H1 (cell line): ENCODE results near the gene FOXC1. TPM values are rescaled to one million over a fixed set of nuclear protein-coding genes. Genes with fewer than 3 reads are reported as not detected.

ENCODE experiments used
- CTCF ChIA-PET: fragments of 300-600 bp; sonication (Branson Sonifier 250); formaldehyde crosslinking; loops from one replicate; lab custom pipeline; 2021; ENCODE audit not compliant: partially characterized antibody; lab: Charles Lee
- POLR2A ChIA-PET: fragments of 300-600 bp; sonication (Branson Sonifier 250); formaldehyde crosslinking; loops from one replicate; lab custom pipeline; 2021; ENCODE audit warnings: inconsistent platforms; ENCODE audit not compliant: partially characterized antibody; lab: Charles Lee
- DNase-seq, 2 experiments: peaks; one replicate each; pipeline versions ENCODE4 v3.0.0 to v3.0.0-alpha.2; 2010 to 2022; ENCODE audit warnings: low spot score in 2 of 2, low read depth in 1 of 2, mixed read lengths in 1 of 2
- FAIRE-seq: peaks from 2 replicates; lab custom pipeline; 2011; peaks lifted over from hg19 to GRCh38; lab: Jason Lieb, UNC
- H2AFZ ChIP-seq: 2 replicates; pipeline ENCODE4 v1.8.1; 2012; ENCODE audit warnings: low read length, inconsistent platforms
- H2AK5ac ChIP-seq: 2 replicates; pipeline ENCODE4 v1.6.1; 2013; ENCODE audit warnings: low read depth, low read length
- H2BK120ac ChIP-seq: replicated peaks from 2 replicates; pipeline ENCODE3; 2013; ENCODE audit warnings: low read depth, low read length, inconsistent platforms
- H2BK12ac ChIP-seq: 2 replicates; pipeline ENCODE4 v1.6.1; 2013; ENCODE audit warnings: low read depth, low read length
- H2BK15ac ChIP-seq: 2 replicates; pipeline ENCODE4 v1.6.1; 2013; ENCODE audit warnings: low read length
- H2BK20ac ChIP-seq: 2 replicates; pipeline ENCODE4 v1.6.1; 2013; ENCODE audit warnings: low read length
- H2BK5ac ChIP-seq: 2 replicates; pipeline ENCODE4 v1.6.1; 2013; ENCODE audit warnings: low read depth, low read length
- H3K14ac ChIP-seq: 2 replicates; pipeline ENCODE4 v1.6.1; 2013; ENCODE audit warnings: inconsistent platforms; ENCODE audit not compliant: insufficient read length
- H3K18ac ChIP-seq: 2 replicates; pipeline ENCODE4 v1.6.1; 2013; ENCODE audit warnings: low read length; ENCODE audit errors: extremely low read depth
- H3K23ac ChIP-seq: 2 replicates; pipeline ENCODE4 v1.6.1; 2013; ENCODE audit warnings: inconsistent platforms; ENCODE audit not compliant: insufficient read length
- H3K23me2 ChIP-seq: 2 replicates; pipeline ENCODE4 v1.6.1; 2013; ENCODE audit warnings: low read depth, low read length
- H3K27ac ChIP-seq: 2 replicates; pipeline ENCODE4 v1.6.1; 2011; ENCODE audit warnings: low read depth, low read length, inconsistent platforms
- H3K27me3 ChIP-seq, 4 experiments: replicated peaks in 1 of 4; 1 replicate in 1 of 4; 2 replicates in 3 of 4; pipeline versions ENCODE4 v1.6.1 to v1.8.1; 2011 to 2013; ENCODE audit warnings: low read length in 3 of 4, mild to moderate bottlenecking in 3 of 4, inconsistent platforms in 2 of 4, mixed read lengths in 2 of 4, moderate library complexity in 1 of 4; ENCODE audit not compliant: control insufficient read depth in 3 of 4, insufficient read depth in 3 of 4; ENCODE audit errors: extremely low read depth in 1 of 4
- H3K36me3 ChIP-seq, 4 experiments: 2 replicates each; pipeline versions ENCODE4 v1.6.1 to v1.8.1; 2011 to 2013; ENCODE audit warnings: mild to moderate bottlenecking in 4 of 4, low read length in 3 of 4, moderate library complexity in 2 of 4, control low read depth in 1 of 4, inconsistent platforms in 1 of 4; ENCODE audit not compliant: insufficient read depth in 4 of 4, control insufficient read depth in 2 of 4
- H3K4ac ChIP-seq: replicated peaks from 2 replicates; pipeline ENCODE3; 2013; ENCODE audit warnings: low read length, low read depth, mixed read lengths, inconsistent platforms; ENCODE audit not compliant: insufficient read length
- H3K4me1 ChIP-seq, 4 experiments: replicated peaks in 1 of 4; 1 replicate in 1 of 4; 2 replicates in 3 of 4; pipeline versions ENCODE4 v1.6.1 to v1.8.1; 2011 to 2013; ENCODE audit warnings: low read length in 3 of 4, inconsistent platforms in 2 of 4, mixed read lengths in 1 of 4; ENCODE audit not compliant: insufficient read depth in 4 of 4, control insufficient read depth in 3 of 4
- H3K4me2 ChIP-seq, 2 experiments: 2 replicates each; pipeline versions ENCODE4 v1.6.1 to v1.8.1; 2011 to 2013; ENCODE audit warnings: low read depth in 2 of 2, low read length in 2 of 2, control low read depth in 1 of 2, inconsistent platforms in 1 of 2, mild to moderate bottlenecking in 1 of 2; ENCODE audit not compliant: insufficient read depth in 1 of 2
- H3K4me3 ChIP-seq, 4 experiments: fragments of 200-600, 300-600 bp in 1 of 4; sonication (generic), shearing (Covaris generic), sonication (Bioruptor Twin) in 1 of 4; 2 replicates each; pipeline versions ENCODE4 v1.5.1 to v1.8.1; 2011 to 2016; ENCODE audit warnings: low read length in 4 of 4, low read depth in 3 of 4, control low read depth in 2 of 4, inconsistent platforms in 2 of 4, mild to moderate bottlenecking in 2 of 4, mixed read lengths in 1 of 4, moderate library complexity in 1 of 4; ENCODE audit not compliant: insufficient read depth in 2 of 4; ENCODE audit errors: extremely low read depth in 1 of 4
- H3K56ac ChIP-seq: replicated peaks from 2 replicates; pipeline ENCODE3; 2013; ENCODE audit warnings: low read depth, mild to moderate bottlenecking, mixed read lengths, low read length, inconsistent platforms; ENCODE audit not compliant: insufficient read length
- H3K79me1 ChIP-seq: 2 replicates; pipeline ENCODE4 v1.6.1; 2013; ENCODE audit warnings: low read depth, low read length, control low read depth
- H3K79me2 ChIP-seq, 2 experiments: 2 replicates each; pipeline versions ENCODE4 v1.6.1 to v1.8.1; 2012 to 2013; ENCODE audit warnings: low read length in 2 of 2, mild to moderate bottlenecking in 2 of 2, inconsistent platforms in 1 of 2; ENCODE audit not compliant: insufficient read depth in 2 of 2, control insufficient read depth in 1 of 2
- H3K9ac ChIP-seq, 4 experiments: replicated peaks in 1 of 4; 1 replicate in 1 of 4; 2 replicates in 3 of 4; pipeline versions ENCODE4 v1.6.1 to v1.8.1; 2011 to 2013; ENCODE audit warnings: low read depth in 3 of 4, low read length in 3 of 4, control low read depth in 2 of 4, mild to moderate bottlenecking in 2 of 4, moderate library complexity in 2 of 4, inconsistent platforms in 1 of 4; ENCODE audit errors: extremely low read depth in 1 of 4
- H3K9me3 ChIP-seq, 2 experiments: 2 replicates each; pipeline versions ENCODE4 v1.6.1 to v1.8.1; 2012 to 2013; ENCODE audit warnings: mild to moderate bottlenecking in 2 of 2, moderate library complexity in 2 of 2, control low read depth in 1 of 2, inconsistent platforms in 1 of 2, low read depth in 1 of 2, low read length in 1 of 2, mixed read lengths in 1 of 2; ENCODE audit not compliant: insufficient read depth in 2 of 2
- H4K20me1 ChIP-seq, 2 experiments: replicated peaks in 1 of 2; 2 replicates each; pipeline versions ENCODE3 to v1.8.1; 2011 to 2013; ENCODE audit warnings: inconsistent platforms in 2 of 2, low read length in 2 of 2, mild to moderate bottlenecking in 1 of 2; ENCODE audit not compliant: insufficient read depth in 2 of 2, control insufficient read depth in 1 of 2
- H4K5ac ChIP-seq: 2 replicates; pipeline ENCODE4 v1.6.1; 2013; ENCODE audit warnings: low read length, low read depth, mixed read lengths, inconsistent platforms; ENCODE audit not compliant: insufficient read length
- H4K8ac ChIP-seq: 2 replicates; pipeline ENCODE4 v1.8.0; 2013; ENCODE audit warnings: mild to moderate bottlenecking, moderate library complexity, low read length, inconsistent platforms; ENCODE audit not compliant: insufficient read depth; ENCODE audit errors: extremely low read depth
- H4K91ac ChIP-seq: replicated peaks from 2 replicates; pipeline ENCODE3; 2013; ENCODE audit warnings: low read length, mixed read lengths, inconsistent platforms; ENCODE audit not compliant: insufficient read length
- BCL11A ChIP-seq, 2 experiments: IDR thresholded peaks; one replicate each; pipeline ENCODE4 v1.6.1; 2011; ENCODE audit warnings: low read depth in 2 of 2, low read length in 2 of 2, mild to moderate bottlenecking in 2 of 2
- FOSL1 ChIP-seq: IDR thresholded peaks from 2 replicates; pipeline ENCODE4 v1.6.1; 2011; ENCODE audit warnings: mild to moderate bottlenecking, low read depth, low read length, moderate library complexity; ENCODE audit not compliant: insufficient read depth
- MAX ChIP-seq: IDR thresholded peaks from 2 replicates; pipeline ENCODE4 v1.6.1; 2012; ENCODE audit warnings: inconsistent platforms
- PHF8 ChIP-seq: fragments of 200-600 bp; sonication (generic); conservative IDR thresholded peaks from 2 replicates; pipeline ENCODE4 v1.7.1; 2012; ENCODE audit warnings: low read depth, mild to moderate bottlenecking, inconsistent platforms, low read length, moderate library complexity
- RFX5 ChIP-seq: IDR thresholded peaks from 2 replicates; pipeline ENCODE4 v1.6.1; 2011; ENCODE audit warnings: low read depth, low read length, improper control_type of control experiment, borderline replicate concordance
- RNF2 ChIP-seq: fragments of 200-900, 300-1000 bp; sonication (generic); IDR thresholded peaks from 2 replicates; pipeline ENCODE4 v1.7.1; 2016; ENCODE audit warnings: borderline replicate concordance, low read depth, mild to moderate bottlenecking, antibody characterized with exemption, low read length; ENCODE audit not compliant: poor library complexity, severe bottlenecking; ENCODE audit errors: missing control alignments
- RXRA ChIP-seq: IDR thresholded peaks from 2 replicates; pipeline ENCODE4 v1.6.1; 2011; ENCODE audit warnings: low read depth, mild to moderate bottlenecking, low read length, moderate library complexity; ENCODE audit not compliant: insufficient read depth
- SRF ChIP-seq: IDR thresholded peaks from 2 replicates; pipeline ENCODE4 v1.6.1; 2011; ENCODE audit warnings: mild to moderate bottlenecking, low read depth, low read length, moderate library complexity
- TCF12 ChIP-seq: IDR thresholded peaks from 2 replicates; pipeline ENCODE4 v1.6.1; 2011; ENCODE audit warnings: low read depth, mild to moderate bottlenecking, low read length
- YY1 ChIP-seq: IDR thresholded peaks from 2 replicates; pipeline ENCODE4 v1.6.1; 2011; ENCODE audit warnings: low read depth, mild to moderate bottlenecking, low read length
- ZNF274 ChIP-seq: IDR thresholded peaks from 2 replicates; pipeline ENCODE4 v1.7.0; 2012; ENCODE audit warnings: low read length, borderline replicate concordance; ENCODE audit errors: extremely low read depth
- WGBS, 2 experiments: shearing (Covaris generic) in 1 of 2; methylation state at CpG; one replicate each; pipeline versions ENCODE4 v1.1.6 to v1.1.7; 2013 to 2015; ENCODE audit warnings: low lambda C conversion rate in 2 of 2, mixed read lengths in 2 of 2, inconsistent platforms in 1 of 2, low coverage in 1 of 2, missing lambda C conversion rate in 1 of 2; ENCODE audit not compliant: insufficient replicate concordance in 2 of 2, insufficient coverage in 1 of 2, insufficient read length in 1 of 2; ENCODE audit errors: extremely low coverage in 1 of 2, missing lambda C conversion rate in 1 of 2; 5-methylcytosine and 5-hydroxymethylcytosine counted together
- polyA plus RNA-seq, 7 experiments: library from polyadenylated mRNA; depleted of rRNA in 3 of 7; stranded (reverse) in 5 of 7; unstranded in 2 of 7; fragments of >200 nt in 5 of 7; fragments of 200-250 nt in 2 of 7; gene quantifications; 1 replicate in 5 of 7; 2 replicates in 1 of 7; 4 replicates in 1 of 7; pipeline versions ENCODE4 v1.2.1 to v1.2.3, GENCODE V29; 2011 to 2013; ENCODE audit warnings: missing spikeins in 2 of 7, mixed read lengths in 2 of 7
- total RNA-seq: library from RNA; stranded (reverse); fragmentation: NEBNext Ultra II Directional; extraction: Animal tissue kit (Norgen Biotek cat#: 25700); gene quantifications from 2 replicates; pipeline ENCODE4 v1.2.1, GENCODE V29; 2021

The FOXC1 gene
- total and polyA plus RNA-seq, 2 of the 8 experiments (the other 6 are each of a cell fraction or from before 2014, with no cell fraction given) = 0.22 TPM; not detected in 1

- H3K18ac ChIP-seq = no peak overlapping the region
- no peaks in the 10 kb centered on the region; the same call in 1 of the 2 replicates for H3K79me1 ChIP-seq
- DNase-seq (no peak), FAIRE-seq (no peak)
- H2BK20ac ChIP-seq = no peak overlapping the region
- H3K36me3 ChIP-seq = no peaks in the 10 kb centered on the region
- H3K4me3 ChIP-seq = no peak overlapping the region
- H2AFZ ChIP-seq = no peak overlapping the region
- no peak overlapping the region for H2AK5ac ChIP-seq
- H3K9ac ChIP-seq = no peak overlapping the region
- H2BK5ac ChIP-seq = no peak overlapping the region
- H3K9me3 ChIP-seq = no peaks in the 10 kb centered on the region
- H4K91ac ChIP-seq = no peak overlapping the region
- no peak overlapping the region for H3K4ac ChIP-seq
- no peak overlapping the region; the same call in 1 of the 2 replicates for H2BK15ac ChIP-seq
- peaks cover 2 to 3% of the 10 kb centered on the region in 2 experiments for H4K20me1 ChIP-seq
- no peak overlapping the region for H3K27ac ChIP-seq
- H3K4me1 ChIP-seq = peaks cover 0 to 12% (median 5%) of the 10 kb centered on the region in 4 experiments; a peak in 4 of 7 replicates
- no peak for TF ChIP-seq MAX
- TF ChIP-seq YY1 = no peak
- TF ChIP-seq RFX5 = no peak
- TF ChIP-seq BCL11A (IDR thresholded peaks at IDR 0.05; ENCODE audit: low read depth in 2 of 2, low read length in 2 of 2) = no peak
- TF ChIP-seq ZNF274 = no peak
- no peak for TF ChIP-seq PHF8
- no peak for TF ChIP-seq RXRA
- no peak for TF ChIP-seq SRF
- TF ChIP-seq RNF2 = no peak
- TF ChIP-seq FOSL1 = no peak
- no peak for TF ChIP-seq TCF12
- H3K56ac ChIP-seq = no peak overlapping the region
- POLR2A ChIA-PET = no interaction called here
- H3K27me3 ChIP-seq = no peaks in the 10 kb centered on the region
- 89% methylated on average over 8 of the region's 8 CpGs; no CpG with 5 or more reads in 1 of the 2 experiments for WGBS, 2 experiments
- no peaks in the 10 kb centered on the region for H3K23me2 ChIP-seq
- no peak overlapping the region for H2BK120ac ChIP-seq
- H3K79me2 ChIP-seq = no peaks in the 10 kb centered on the region
- no peak overlapping the region for H4K5ac ChIP-seq
- CTCF ChIA-PET = interaction anchor here (2.4 kb wide), 1 partner anchor 14 kb away, joined by 7 read pairs; no protein-coding TSS in a partner anchor
- no peak overlapping the region for H3K14ac ChIP-seq
- no peak overlapping the region for H2BK12ac ChIP-seq
- H3K4me2 ChIP-seq = no peak overlapping the region
- no peak overlapping the region for H3K23ac ChIP-seq
- H4K8ac ChIP-seq = no peak overlapping the region
These were observed 30.8 kb downstream of the FOXC1 start for GRCh38 chr6:1640476-1640875.
